Upper lobe of right lung (tissue), 1 donor: ENCODE results near the gene GALP. TPM values are rescaled to one million over a fixed set of nuclear protein-coding genes. Genes with fewer than 3 reads are reported as not detected.
A peak's percentile ranks its signal among the peaks of the same experiment; 100 is the strongest.
"Not testable (repeated sequence)": the region's sequence is repeated elsewhere in the genome, so short reads cannot be mapped to it uniquely, and the experiment has no call there.

Experiments
- ATAC-seq: fragments of 200-7000 bp; cut with Tn5 transposase; one replicate; pipeline ENCODE4 v1.9.1; 2020; ENCODE audit warnings: mild to moderate bottlenecking, moderate library complexity
- DNase-seq: peaks from one replicate; pipeline ENCODE4 v3.0.0-alpha.2; 2020
- H3K27ac ChIP-seq: fragments of 200-600 bp; one replicate; pipeline ENCODE4 v1.8.0; 2022
- H3K27me3 ChIP-seq: fragments of 200-600 bp; one replicate; pipeline ENCODE4 v1.8.0; 2022; ENCODE audit warnings: mild to moderate bottlenecking
- H3K36me3 ChIP-seq: fragments of 200-600 bp; one replicate; pipeline ENCODE4 v1.8.0; 2022
- H3K4me1 ChIP-seq: fragments of 200-600 bp; one replicate; pipeline ENCODE4 v1.8.0; 2022
- H3K4me3 ChIP-seq: fragments of 200-600 bp; one replicate; pipeline ENCODE4 v1.8.0; 2022; ENCODE audit warnings: mild to moderate bottlenecking
- H3K9me3 ChIP-seq: fragments of 200-600 bp; one replicate; pipeline ENCODE4 v1.8.0; 2022
- CTCF ChIP-seq: fragments of 200-600 bp; IDR thresholded peaks from one replicate; pipeline ENCODE4 v1.8.0; 2022; ENCODE audit warnings: antibody characterized with exemption
- intact Hi-C: fragments of 100-400 bp; cut with DNase I; formaldehyde crosslinking; loops from one replicate; pipeline ENCODE4 v1.11.0; 2022
- total RNA-seq: library from RNA; stranded (reverse); fragmentation: NEBNext Ultra II Directional; extraction: Animal tissue kit (Norgen Biotek cat#: 25700); gene quantifications from one replicate; pipeline ENCODE4 v1.2.1, GENCODE V29; 2021
- donor health status: DM: no; HTN: yes; CAD: no; lungs with severe emphysema.

Gene GALP
- total RNA-seq, 1 donor from 2014 or later, result not detected

GRCh38 chr19:56144831-56145230, 31.0 kb upstream of the GALP start:
- Histone ChIP-seq H3K9me3 (no peaks in the 10 kb centered on the region), H3K27ac (peak overlapping the region; percentile 8), H3K27me3 (no peaks in the 10 kb centered on the region), H3K4me1 (peaks cover 19% of the 10 kb centered on the region), H3K4me3 (no peak overlapping the region), H3K36me3 (peaks cover 17% of the 10 kb centered on the region)
- DNase-seq (no peak), ATAC-seq (no peak)
- intact Hi-C loops, result no loop called here
- TF ChIP-seq CTCF, result no peak

- DNase-seq (no peak), ATAC-seq (no peak)
- H3K27me3 ChIP-seq, result no peaks in the 10 kb centered on the region
- H3K36me3 ChIP-seq, result peaks cover 17% of the 10 kb centered on the region
- no peak for TF ChIP-seq CTCF
- H3K27ac ChIP-seq, result no peak overlapping the region
- H3K4me3 ChIP-seq, result no peak overlapping the region
- no peaks in the 10 kb centered on the region for H3K9me3 ChIP-seq
- intact Hi-C loops, result no loop called here
- peaks cover 14% of the 10 kb centered on the region for H3K4me1 ChIP-seq
Observed at GRCh38 chr19:56145698-56146097, 30.1 kb upstream of the GALP start.

DNA sequence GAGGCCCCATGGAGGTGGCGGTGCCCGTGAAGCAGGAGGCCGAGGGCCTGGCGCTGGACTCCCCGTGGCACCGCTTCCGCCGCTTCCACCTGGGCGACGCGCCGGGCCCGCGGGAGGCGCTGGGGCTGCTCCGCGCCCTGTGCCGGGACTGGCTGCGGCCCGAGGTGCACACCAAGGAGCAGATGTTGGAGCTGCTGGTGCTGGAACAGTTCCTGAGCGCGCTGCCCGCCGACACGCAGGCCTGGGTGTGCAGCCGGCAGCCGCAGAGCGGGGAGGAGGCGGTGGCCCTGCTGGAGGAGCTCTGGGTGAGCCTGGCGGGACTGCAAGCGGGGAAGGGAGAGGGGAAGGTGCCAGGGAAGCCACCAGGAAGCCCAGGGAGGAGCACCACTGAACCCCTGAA, 28.9 kb upstream of the GALP start:
- Histone ChIP-seq H3K36me3 (peaks cover 17% of the 10 kb centered on the region), H3K4me1 (peaks cover 14% of the 10 kb centered on the region), H3K9me3 (no peaks in the 10 kb centered on the region), H3K4me3 (no peak overlapping the region), H3K27ac (no peak overlapping the region), H3K27me3 (no peaks in the 10 kb centered on the region)
- no peak for TF ChIP-seq CTCF
- intact Hi-C loops, result no loop called here
- ATAC-seq (no peak), DNase-seq (no peak)

DNA sequence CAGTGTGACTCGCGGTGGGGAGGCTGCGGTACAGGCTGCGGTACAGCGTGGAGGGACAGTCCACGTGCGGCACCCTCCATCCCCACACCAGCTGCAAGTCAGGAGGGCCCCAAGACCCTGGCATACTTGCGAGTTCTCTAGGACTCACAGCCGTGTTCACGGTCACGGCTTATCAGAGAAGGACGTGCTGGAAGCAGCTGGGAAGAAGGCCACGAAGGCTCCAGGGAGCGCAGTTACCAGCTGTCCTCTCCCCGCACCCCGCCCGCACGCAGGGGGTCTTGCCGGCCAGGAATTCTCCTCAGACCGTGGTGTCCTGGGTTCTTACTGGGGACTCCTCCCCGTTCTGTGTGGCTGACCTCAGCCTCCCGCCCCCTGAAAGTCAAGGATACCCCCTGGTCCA, 28.5 kb upstream of the GALP start:
- no peak for TF ChIP-seq CTCF
- no peak overlapping the region for H3K4me3 ChIP-seq
- peaks cover 10% of the 10 kb centered on the region for H3K4me1 ChIP-seq
- ATAC-seq (no peak), DNase-seq (no peak)
- intact Hi-C loops, result no loop called here
- no peaks in the 10 kb centered on the region for H3K27me3 ChIP-seq
- H3K27ac ChIP-seq, result no peak overlapping the region
- no peaks in the 10 kb centered on the region for H3K9me3 ChIP-seq
- peaks cover 17% of the 10 kb centered on the region for H3K36me3 ChIP-seq

DNA sequence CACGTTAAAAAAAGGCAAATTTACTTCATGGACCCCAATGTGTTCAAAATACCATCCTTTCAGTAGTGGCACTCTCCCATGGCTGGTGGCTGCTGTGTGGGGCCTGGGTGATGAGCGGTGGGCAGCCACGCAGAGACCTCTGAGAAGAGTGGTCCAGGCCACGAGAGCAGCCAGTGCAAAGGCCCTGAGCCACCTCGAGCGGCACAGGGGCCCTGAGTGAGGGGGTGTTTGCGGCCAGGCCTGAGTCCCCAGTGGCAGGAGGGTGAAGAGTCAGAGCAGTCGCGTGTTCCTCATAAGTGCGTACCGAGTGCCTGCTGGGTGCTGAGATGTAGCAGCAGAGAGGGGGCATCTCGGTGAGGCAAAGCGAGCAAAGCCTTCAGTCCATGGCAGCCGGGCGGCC, 27.7 kb upstream of the GALP start:
- no peak for DNase-seq

DNA sequence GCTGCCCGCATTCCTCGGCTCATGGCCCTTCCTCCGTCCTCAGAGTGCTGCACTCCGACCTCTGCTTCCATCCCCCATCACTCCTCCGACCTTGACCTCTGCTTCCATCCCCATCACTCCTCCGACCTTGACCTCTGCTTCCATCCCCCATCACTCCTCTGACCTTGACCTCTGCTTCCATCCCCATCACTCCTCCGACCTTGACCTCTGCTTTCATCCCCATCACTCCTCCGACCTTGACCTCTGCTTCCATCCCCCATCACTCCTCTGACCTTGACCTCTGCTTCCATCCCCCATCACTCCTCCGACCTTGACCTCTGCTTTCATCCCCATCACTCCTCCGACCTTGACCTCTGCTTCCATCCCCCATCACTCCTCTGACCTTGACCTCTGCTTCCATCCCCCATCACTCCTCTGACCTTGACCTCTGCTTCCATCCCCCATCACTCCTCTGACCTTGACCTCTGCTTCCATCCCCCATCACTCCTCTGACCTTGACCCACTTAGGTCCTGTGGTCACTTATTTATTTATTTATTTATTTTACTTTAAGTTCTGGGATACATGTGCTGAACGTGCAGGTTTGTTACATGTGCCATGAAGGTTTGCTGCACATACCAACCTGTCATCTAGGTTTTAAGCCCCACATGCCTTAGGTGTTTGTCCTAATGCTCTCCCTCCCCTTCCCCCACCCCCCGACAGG, 26.7 kb upstream of the GALP start:
- H3K4me1 ChIP-seq, ATAC-seq, intact Hi-C loops, H3K9me3 ChIP-seq, H3K27me3 ChIP-seq, H3K4me3 ChIP-seq, H3K27ac ChIP-seq, DNase-seq: not testable (repeated sequence)
- H3K36me3 ChIP-seq, result peaks cover 17% of the 10 kb centered on the region

More for the DNA sequence above, 27.7 kb upstream of the GALP start:
- Histone ChIP-seq H3K4me1 (peaks cover 4% of the 10 kb centered on the region), H3K9me3 (no peaks in the 10 kb centered on the region), H3K4me3 (no peak overlapping the region), H3K27me3 (no peaks in the 10 kb centered on the region), H3K36me3 (peaks cover 17% of the 10 kb centered on the region), H3K27ac (no peak overlapping the region)
- intact Hi-C loops, result no loop called here
- no peak for ATAC-seq
- TF ChIP-seq CTCF, result no peak
